Gastrocnemius medialis (tissue), 4 donors: Measurements from ENCODE around the gene MXRA8. TPM values are rescaled to one million over a fixed set of nuclear protein-coding genes. Genes with fewer than 3 reads are reported as not detected.

ENCODE experiments used
- ATAC-seq, 2 donors: fragments of 150-250 bp; one replicate each; pipeline ENCODE4 v1.9.1; 2016
- DNase-seq, 2 donors: peaks; one replicate each; pipeline ENCODE4 v3.0.0-alpha.2; 2019
- H3K27ac ChIP-seq, 4 donors: fragments of 200-600 bp; sonication (generic); 1 replicate in 1 of 4; 2 replicates in 3 of 4; pipeline ENCODE4 v1.5.1; 2016 to 2018; ENCODE audit warnings: mild to moderate bottlenecking in 2 of 4, moderate library complexity in 1 of 4
- H3K27me3 ChIP-seq, 3 donors: fragments of 200-600 bp; sonication (generic) in 2 of 3; 1 replicate in 1 of 3; 2 replicates in 2 of 3; pipeline versions ENCODE4 v1.5.1 to v1.6.0; 2016 to 2019; ENCODE audit warnings: mild to moderate bottlenecking in 1 of 3, moderate library complexity in 1 of 3
- H3K36me3 ChIP-seq, 2 donors: fragments of 200-600 bp; sonication (generic) in 1 of 2; one replicate each; pipeline ENCODE4 v1.5.1; 2017 to 2018
- H3K4me1 ChIP-seq, 2 donors: fragments of 200-600 bp; sonication (generic) in 1 of 2; one replicate each; pipeline ENCODE4 v1.5.1; 2016 to 2017; ENCODE audit warnings: mild to moderate bottlenecking in 2 of 2
- H3K4me3 ChIP-seq, 4 donors: fragments of 200-600 bp; sonication (generic) in 3 of 4; 1 replicate in 1 of 4; 2 replicates in 3 of 4; pipeline ENCODE4 v1.5.1; 2016 to 2019; ENCODE audit warnings: mild to moderate bottlenecking in 2 of 4
- H3K9me3 ChIP-seq, 3 donors: fragments of 200-600 bp; sonication (generic) in 2 of 3; 1 replicate in 1 of 3; 2 replicates in 2 of 3; pipeline ENCODE4 v1.5.1; 2016 to 2019
- CTCF ChIP-seq, 5 experiments: fragments of 450-650 bp in 3 of 5; fragments of 200-600 bp in 2 of 5; sonication (generic) in 2 of 5; IDR thresholded peaks in 4 of 5; conservative IDR thresholded peaks in 1 of 5; 1 replicate in 4 of 5; 2 replicates in 1 of 5; pipeline ENCODE4 v1.5.1; 2016 to 2019; ENCODE audit warnings: antibody characterized with exemption in 5 of 5, mild to moderate bottlenecking in 3 of 5, moderate library complexity in 3 of 5
- POLR2A ChIP-seq, 2 donors: fragments of 450-650 bp; IDR thresholded peaks; one replicate each; pipeline ENCODE4 v1.6.1; 2017; ENCODE audit warnings: antibody characterized with exemption in 2 of 2, mild to moderate bottlenecking in 2 of 2, moderate library complexity in 2 of 2
- in situ Hi-C, 4 donors: fragments of 200-750 bp; cut with MboI; loops; one replicate each; pipeline versions ENCODE4 v1.15.0 to v1.8.0; 2017; ENCODE audit warnings: low sequenced_read_pairs in 4 of 4
- intact Hi-C: fragments of 100-400 bp; cut with DNase I; formaldehyde crosslinking; loops from one replicate; pipeline ENCODE4 v1.15.1; 2023; ENCODE audit warnings: low total_unique reads
- total RNA-seq, 4 donors: library from RNA; depleted of rRNA; stranded (reverse); fragments of >200 nt; gene quantifications; one replicate each; pipeline versions ENCODE4 v1.1.0 to v1.2.3, GENCODE V29; 2016

Gene MXRA8
- total RNA-seq, 4 donors from 2014 or later, result 13.9 to 41.9 (median 34.2) TPM

GRCh38 chr1:1373815-1374588, 15.6 kb upstream of the MXRA8 start:
- peak overlapping the region; percentile 83 to 96 (median 94) for H3K27ac ChIP-seq
- intact Hi-C loops, result loop anchor here (10.0 kb wide), 1 partner anchor 131 kb away; no protein-coding TSS in a partner anchor

GRCh38 chr1:1373051-1373814, 14.9 kb upstream of the MXRA8 start:
- DNase-seq (no peak), ATAC-seq (no peak)
- intact Hi-C loops (loop anchor here (10.0 kb wide), 1 partner anchor 132 kb away; no protein-coding TSS in a partner anchor), in situ Hi-C loops (no loop called here)
- Histone ChIP-seq H3K36me3 (peaks cover 0 to 11% of the 10 kb centered on the region in 2 donors), H3K4me3 (peak overlapping the region in 1 of 4 donors; percentile 95), H3K27ac (peak overlapping the region in 1 of 4 donors; percentile 96), H3K27me3 (no peaks in the 10 kb centered on the region), H3K9me3 (no peaks in the 10 kb centered on the region), H3K4me1 (peaks cover 28 to 38% of the 10 kb centered on the region in 2 donors)
- TF ChIP-seq CTCF (IDR thresholded peaks at IDR 0.05 in 4 of 5, conservative IDR thresholded peaks at IDR 0.05 in 1 of 5) (no peak), POLR2A (IDR thresholded peaks at IDR 0.05) (no peak)

More at GRCh38 chr1:1373815-1374588, 15.6 kb upstream of the MXRA8 start:
- Histone ChIP-seq H3K4me1 (peaks cover 28 to 38% of the 10 kb centered on the region in 2 donors), H3K36me3 (peaks cover 0 to 11% of the 10 kb centered on the region in 2 donors), H3K27me3 (no peaks in the 10 kb centered on the region), H3K9me3 (no peaks in the 10 kb centered on the region), H3K4me3 (peak overlapping the region; percentile 80 to 95 (median 94))
- no peak for TF ChIP-seq POLR2A (IDR thresholded peaks at IDR 0.05)
- in situ Hi-C loops, result no loop called here
- ATAC-seq, result no peak
- DNase-seq, result no peak

GRCh38 chr1:1371746-1372711, 13.7 kb upstream of the MXRA8 start:
- intact Hi-C loops (loop anchor here (1.0 to 10.0 kb wide), 2 partner anchors 18 to 133 kb away; no protein-coding TSS in a partner anchor), in situ Hi-C loops (no loop called here)
- peaks cover 28 to 38% of the 10 kb centered on the region in 2 donors for H3K4me1 ChIP-seq
- TF ChIP-seq CTCF (IDR thresholded peaks at IDR 0.05 in 4 of 5, conservative IDR thresholded peaks at IDR 0.05 in 1 of 5) (peak; percentile 89 to 97 (median 94)), POLR2A (IDR thresholded peaks at IDR 0.05) (no peak)
- peak in 1 of 2 donors; percentile 63 for DNase-seq
- H3K27me3 ChIP-seq, result no peaks in the 10 kb centered on the region
- H3K27ac ChIP-seq, result peak overlapping the region; percentile 5 to 51 (median 38)
- ATAC-seq, result peak in 1 of 2 donors; percentile 17
- no peak overlapping the region for H3K4me3 ChIP-seq
- no peaks in the 10 kb centered on the region for H3K9me3 ChIP-seq
- peaks cover 0 to 11% of the 10 kb centered on the region in 2 donors for H3K36me3 ChIP-seq

GRCh38 chr1:1371364-1371745, 13.0 kb upstream of the MXRA8 start:
- H3K4me3 ChIP-seq, result no peak overlapping the region
- intact Hi-C loops, result loop anchor here (10.0 kb wide), 1 partner anchor 133 kb away; no protein-coding TSS in a partner anchor
- H3K4me1 ChIP-seq, result peaks cover 28 to 37% of the 10 kb centered on the region in 2 donors
- TF ChIP-seq POLR2A (IDR thresholded peaks at IDR 0.05) (no peak), CTCF (IDR thresholded peaks at IDR 0.05 in 4 of 5, conservative IDR thresholded peaks at IDR 0.05 in 1 of 5) (no peak)
- no peak overlapping the region for H3K27ac ChIP-seq
- ATAC-seq, result no peak
- no peaks in the 10 kb centered on the region for H3K27me3 ChIP-seq
- in situ Hi-C loops, result no loop called here
- H3K36me3 ChIP-seq, result peaks cover 0 to 11% of the 10 kb centered on the region in 2 donors
- no peaks in the 10 kb centered on the region for H3K9me3 ChIP-seq
- DNase-seq, result no peak
